ENCODE measurements around the gene UBAP1L.

DNA sequence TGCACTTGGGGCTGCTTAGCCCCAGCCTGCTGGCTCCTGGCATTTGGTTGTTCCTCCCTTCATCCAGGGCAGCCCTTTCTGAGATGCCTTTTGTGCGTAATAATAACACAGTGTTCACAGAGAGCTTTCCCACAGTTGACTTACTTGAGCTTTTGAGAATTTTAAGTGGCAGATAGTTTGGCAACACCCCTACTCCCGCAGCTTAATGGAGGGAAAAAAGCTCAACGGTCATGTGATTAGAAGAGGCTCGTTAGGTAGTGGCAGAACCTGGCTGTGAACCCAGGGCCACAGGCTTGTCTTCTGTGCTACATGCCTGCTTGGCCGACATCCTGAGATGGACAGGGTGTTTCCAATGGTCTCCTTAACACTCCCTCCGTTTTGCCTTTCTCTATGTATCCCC lies 33.7 kb downstream of the UBAP1L start:
- TF ChIP-seq, protein P1, sequence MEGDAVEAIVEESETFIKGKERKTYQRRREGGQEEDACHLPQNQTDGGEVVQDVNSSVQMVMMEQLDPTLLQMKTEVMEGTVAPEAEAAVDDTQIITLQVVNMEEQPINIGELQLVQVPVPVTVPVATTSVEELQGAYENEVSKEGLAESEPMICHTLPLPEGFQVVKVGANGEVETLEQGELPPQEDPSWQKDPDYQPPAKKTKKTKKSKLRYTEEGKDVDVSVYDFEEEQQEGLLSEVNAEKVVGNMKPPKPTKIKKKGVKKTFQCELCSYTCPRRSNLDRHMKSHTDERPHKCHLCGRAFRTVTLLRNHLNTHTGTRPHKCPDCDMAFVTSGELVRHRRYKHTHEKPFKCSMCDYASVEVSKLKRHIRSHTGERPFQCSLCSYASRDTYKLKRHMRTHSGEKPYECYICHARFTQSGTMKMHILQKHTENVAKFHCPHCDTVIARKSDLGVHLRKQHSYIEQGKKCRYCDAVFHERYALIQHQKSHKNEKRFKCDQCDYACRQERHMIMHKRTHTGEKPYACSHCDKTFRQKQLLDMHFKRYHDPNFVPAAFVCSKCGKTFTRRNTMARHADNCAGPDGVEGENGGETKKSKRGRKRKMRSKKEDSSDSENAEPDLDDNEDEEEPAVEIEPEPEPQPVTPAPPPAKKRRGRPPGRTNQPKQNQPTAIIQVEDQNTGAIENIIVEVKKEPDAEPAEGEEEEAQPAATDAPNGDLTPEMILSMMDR (IDR thresholded peaks at IDR 0.05; ENCODE audit: insufficient read depth, low read length, poor library complexity, severe bottlenecking) = no peak
- no peak for TF ChIP-seq EZH2phosphoT487 (conservative IDR thresholded peaks at IDR 0.05; ENCODE audit: low read length)

All from SU-DHL-6 (cell line).